8988T (cell line): ENCODE results near the gene TJP2.

Source experiments
- DNase-seq: peaks from one replicate; pipeline ENCODE4 v3.0.0; 2011

Gene TJP2

DNA sequence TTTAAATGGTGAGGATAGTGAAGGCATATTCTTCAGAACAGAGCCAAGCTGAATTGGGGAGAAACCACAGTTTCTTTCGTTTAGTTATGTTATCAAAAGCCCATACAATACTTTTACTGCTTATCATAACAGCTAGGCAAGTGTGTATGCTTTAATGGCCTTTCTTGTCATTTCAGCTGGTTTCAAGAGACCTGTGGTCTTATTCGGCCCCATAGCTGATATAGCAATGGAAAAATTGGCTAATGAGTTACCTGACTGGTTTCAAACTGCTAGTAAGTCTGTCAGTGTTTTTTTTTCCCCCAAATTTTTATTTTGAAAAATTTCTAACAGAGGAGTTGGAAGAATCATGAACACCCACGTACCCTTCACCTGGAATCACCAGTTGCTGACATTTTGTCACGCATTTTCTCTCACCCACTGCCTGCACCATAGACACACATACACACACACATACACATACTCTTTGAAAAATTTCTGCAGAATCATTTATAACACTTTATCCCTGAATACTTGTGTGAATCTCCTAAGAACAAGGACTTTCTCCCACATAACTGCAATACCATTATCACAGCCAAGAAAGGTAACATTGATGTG, 63.7 kb downstream of the TJP2 start:
- no peak for DNase-seq

GRCh38 chr9:69243116-69243515, 69.0 kb downstream of the TJP2 start:
- DNase-seq = no peak

DNA sequence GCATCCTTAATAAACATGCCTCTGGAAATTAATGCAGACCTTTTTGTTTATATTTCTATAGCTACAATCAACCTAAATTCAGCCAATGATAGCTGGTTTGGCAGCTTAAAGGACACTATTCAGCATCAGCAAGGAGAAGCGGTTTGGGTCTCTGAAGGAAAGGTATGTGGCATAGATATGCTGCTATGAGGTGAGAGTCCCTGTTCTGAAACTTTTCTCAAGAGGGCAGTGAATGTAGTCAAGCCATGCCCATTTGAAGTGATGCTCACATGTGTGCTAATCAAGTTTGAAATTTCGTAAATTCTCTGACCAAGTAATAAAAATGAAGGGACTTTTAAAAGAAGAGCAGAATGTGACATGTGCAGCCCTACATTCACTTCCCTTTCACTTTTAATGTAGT, 72.6 kb downstream of the TJP2 start:
- no peak for DNase-seq

DNA sequence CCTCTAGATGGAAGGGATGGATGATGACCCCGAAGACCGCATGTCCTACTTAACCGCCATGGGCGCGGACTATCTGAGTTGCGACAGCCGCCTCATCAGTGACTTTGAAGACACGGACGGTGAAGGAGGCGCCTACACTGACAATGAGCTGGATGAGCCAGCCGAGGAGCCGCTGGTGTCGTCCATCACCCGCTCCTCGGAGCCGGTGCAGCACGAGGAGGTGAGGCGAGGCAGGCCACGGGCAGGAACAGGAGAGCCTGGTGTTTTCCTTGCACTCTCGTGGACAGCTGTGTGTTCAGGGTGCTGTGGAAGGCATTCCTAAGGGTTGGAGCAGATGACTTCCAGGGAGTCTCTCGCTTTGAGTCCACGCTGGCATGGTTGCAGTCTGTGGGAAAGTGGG, 73.9 kb downstream of the TJP2 start:
- no peak for DNase-seq

DNA sequence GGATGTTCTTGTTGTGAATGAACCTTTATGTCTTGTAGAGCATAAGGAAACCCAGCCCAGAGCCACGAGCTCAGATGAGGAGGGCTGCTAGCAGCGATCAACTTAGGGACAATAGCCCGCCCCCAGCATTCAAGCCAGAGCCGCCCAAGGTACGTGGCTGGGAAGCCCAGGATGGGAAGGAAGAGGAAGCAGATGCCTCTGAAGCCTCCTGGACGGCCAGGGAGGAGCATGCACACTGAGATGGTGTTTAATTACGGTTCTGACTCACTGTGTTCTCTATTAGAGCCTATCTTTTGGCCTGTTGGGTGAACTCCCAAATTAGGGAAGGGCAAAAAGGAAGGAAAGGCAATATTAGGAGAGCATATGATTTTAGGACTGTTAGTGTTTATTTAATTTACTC, 75.3 kb downstream of the TJP2 start:
- DNase-seq = no peak

DNA sequence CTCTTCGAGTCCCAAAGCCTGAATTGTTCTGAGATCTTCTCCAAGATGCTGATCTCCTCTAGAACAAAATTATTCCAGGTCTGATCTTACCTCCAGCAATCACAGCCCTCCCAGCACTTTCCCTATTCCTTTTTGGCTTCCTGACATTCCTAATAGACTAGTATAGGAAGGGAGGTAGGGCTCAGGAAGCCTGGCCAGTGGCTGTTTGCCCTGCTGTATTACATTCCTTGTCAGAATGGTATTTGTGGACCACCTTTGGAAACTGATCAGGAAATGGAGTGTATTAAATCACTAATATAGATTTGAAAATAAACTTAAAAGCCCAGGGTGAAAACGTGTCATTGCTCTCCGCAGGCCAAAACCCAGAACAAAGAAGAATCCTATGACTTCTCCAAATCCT, 76.6 kb downstream of the TJP2 start:
- no peak for DNase-seq

DNA sequence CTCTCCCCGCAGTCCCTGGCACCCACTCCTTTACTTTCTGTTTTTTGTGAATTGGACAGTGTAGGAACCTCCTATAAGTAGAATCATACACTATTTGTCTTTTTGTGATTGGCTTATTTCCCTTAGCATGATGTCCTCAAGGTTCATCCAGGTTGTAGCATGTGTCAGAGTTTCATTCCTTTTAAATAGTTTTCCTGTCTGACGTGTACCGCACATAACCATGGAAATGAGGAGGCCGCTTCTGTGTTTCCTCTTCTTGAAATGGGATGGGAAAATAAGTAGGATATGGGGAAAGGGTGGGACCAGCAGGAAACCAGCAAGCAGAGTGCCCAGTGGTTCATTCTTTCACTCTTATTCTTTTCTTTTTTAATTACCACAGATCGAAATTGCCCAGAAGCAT, 78.4 kb downstream of the TJP2 start:
- no peak for DNase-seq

- DNase-seq = no peak
Measured at GRCh38 chr9:69253057-69253456, 79.0 kb downstream of the TJP2 start.

DNA sequence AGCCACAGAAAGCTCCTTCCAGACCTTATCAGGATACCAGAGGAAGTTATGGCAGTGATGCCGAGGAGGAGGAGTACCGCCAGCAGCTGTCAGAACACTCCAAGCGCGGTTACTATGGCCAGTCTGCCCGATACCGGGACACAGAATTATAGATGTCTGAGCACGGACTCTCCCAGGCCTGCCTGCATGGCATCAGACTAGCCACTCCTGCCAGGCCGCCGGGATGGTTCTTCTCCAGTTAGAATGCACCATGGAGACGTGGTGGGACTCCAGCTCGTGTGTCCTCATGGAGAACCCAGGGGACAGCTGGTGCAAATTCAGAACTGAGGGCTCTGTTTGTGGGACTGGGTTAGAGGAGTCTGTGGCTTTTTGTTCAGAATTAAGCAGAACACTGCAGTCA, 80.1 kb downstream of the TJP2 start:
- DNase-seq = no peak

DNA sequence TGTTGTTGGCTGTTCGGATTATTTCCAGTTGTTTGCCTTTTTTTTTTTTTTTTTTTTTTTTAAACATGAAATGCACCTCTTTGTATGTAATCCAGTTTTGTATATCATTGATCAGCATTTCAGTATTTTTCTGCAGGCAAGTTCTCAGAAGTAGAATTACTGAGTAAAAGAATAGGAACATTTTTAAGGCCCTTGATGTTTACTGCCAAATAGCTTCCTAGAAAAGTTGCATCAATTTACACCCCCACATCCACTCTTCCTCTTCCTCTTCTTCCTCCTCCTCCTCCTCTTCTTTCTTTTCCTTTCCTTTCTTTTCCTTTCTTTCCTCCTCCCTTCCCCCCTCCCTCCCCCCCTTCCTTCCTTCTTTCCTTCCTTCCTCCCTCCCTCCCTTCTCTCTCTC, 81.5 kb downstream of the TJP2 start:
- DNase-seq = no peak

GRCh38 chr9:69258551-69258950, 84.5 kb downstream of the TJP2 start:
- DNase-seq = no peak

DNA sequence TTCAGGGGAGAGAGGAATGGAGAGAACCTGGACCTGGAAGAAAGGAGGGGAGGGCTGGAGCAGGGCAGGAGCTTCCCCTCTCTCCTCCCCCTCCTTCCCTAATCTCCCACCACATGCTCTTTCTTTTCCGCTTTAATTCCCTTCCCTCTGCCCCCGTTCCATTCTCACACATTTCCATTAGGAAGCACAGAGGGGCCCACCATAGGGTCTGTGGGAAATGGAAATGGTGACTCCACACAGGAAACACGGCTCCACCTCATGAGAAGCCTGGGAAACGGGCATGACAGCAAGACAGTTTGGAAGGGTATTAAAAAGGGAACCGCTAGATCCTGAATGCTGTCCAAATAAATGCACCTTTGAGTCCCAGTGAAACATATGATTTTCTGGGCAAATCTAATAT, 86.1 kb downstream of the TJP2 start:
- DNase-seq = no peak

- DNase-seq = no peak
Measured at GRCh38 chr9:69261636-69262035, 87.6 kb downstream of the TJP2 start.

DNA sequence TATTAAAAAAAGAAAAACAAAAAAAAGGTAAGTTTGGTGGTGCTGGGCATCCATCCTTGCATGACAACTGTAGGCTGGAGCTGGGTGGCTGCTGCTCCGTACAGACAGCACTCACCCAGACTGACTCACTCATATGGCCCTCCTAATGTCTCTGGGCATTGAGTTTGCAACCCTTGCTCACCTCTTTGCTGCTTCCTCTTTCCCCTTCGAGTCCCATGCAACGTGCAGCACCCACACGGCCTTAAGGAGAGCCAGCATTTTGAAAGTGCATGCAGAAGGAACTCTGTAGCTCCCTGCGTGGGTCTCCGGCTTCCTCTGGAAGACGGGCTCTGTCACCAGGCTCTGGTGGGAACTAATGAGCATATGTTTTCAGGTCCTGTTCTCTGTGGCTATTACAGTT, 90.4 kb downstream of the TJP2 start:
- DNase-seq = no peak

DNA sequence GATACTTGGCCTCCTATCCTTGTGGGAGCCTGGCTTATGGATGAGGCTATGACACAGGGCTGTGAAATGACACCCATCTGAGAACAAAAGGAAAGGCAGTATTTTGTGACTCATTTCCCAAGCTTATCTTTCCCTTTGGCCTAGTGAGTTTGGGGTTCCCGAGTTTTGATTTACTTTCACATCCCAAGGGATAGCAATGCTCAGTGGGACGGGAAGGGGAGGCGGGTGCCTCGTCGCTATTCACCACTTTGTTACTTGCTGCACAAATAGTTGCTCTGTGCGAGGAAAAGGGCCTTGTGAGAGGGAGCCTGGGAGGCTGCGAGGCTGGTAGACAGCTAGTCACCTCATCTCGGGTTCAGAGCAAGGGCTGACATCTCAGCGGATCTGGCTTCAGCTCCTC, 91.8 kb downstream of the TJP2 start:
- no peak for DNase-seq

DNA sequence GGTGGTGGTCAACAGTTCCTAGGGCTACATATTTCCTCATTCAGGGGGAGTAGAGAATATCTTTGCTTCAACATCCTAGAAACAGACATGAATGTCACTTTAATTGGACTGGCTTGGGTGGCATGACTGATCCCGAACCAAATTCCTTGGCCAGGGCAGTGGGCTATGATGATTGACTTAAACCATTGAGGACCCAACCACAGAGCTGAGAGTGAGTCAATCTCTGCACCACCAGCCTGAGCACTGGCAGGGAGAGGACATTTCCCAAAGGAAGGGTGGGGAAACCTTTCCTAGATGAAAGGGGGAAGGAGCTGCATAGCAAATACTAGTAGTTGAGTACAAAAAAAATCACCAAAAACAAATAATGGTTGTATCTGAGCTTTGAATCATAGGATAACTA, 98.1 kb downstream of the TJP2 start:
- no peak for DNase-seq

- no peak for DNase-seq
Measured at GRCh38 chr9:69273161-69273560, 99.1 kb downstream of the TJP2 start.

- DNase-seq = no peak
Measured at GRCh38 chr9:69276775-69277174, 102.7 kb downstream of the TJP2 start.

- no peak for DNase-seq
Measured at GRCh38 chr9:69279084-69279731, 105.1 kb downstream of the TJP2 start.

GRCh38 chr9:69279733-69280132, 105.7 kb downstream of the TJP2 start:
- DNase-seq = no peak

- no peak for DNase-seq
Measured at GRCh38 chr9:69283003-69283402, 108.9 kb downstream of the TJP2 start.

DNA sequence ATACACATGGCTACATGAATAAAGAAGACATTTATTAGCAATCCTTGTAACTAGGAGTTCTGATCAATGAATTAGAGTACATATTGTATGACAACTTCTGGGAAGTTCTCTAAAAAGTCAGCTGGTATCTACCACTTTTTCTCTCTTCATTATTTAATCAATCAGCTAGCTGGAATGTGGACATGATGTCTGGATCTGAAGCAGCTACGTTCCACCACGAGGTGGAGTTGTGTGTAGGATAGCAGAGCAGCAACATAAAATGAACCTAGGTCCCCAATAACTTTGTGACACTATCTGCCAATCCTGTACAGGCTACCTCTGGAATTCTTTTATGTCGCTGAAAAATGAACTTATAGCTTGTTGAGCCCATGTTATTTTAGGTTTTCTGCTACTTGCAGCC, 118.0 kb downstream of the TJP2 start:
- no peak for DNase-seq

- DNase-seq = no peak
Measured at GRCh38 chr9:69293156-69293555, 119.1 kb downstream of the TJP2 start.

DNA sequence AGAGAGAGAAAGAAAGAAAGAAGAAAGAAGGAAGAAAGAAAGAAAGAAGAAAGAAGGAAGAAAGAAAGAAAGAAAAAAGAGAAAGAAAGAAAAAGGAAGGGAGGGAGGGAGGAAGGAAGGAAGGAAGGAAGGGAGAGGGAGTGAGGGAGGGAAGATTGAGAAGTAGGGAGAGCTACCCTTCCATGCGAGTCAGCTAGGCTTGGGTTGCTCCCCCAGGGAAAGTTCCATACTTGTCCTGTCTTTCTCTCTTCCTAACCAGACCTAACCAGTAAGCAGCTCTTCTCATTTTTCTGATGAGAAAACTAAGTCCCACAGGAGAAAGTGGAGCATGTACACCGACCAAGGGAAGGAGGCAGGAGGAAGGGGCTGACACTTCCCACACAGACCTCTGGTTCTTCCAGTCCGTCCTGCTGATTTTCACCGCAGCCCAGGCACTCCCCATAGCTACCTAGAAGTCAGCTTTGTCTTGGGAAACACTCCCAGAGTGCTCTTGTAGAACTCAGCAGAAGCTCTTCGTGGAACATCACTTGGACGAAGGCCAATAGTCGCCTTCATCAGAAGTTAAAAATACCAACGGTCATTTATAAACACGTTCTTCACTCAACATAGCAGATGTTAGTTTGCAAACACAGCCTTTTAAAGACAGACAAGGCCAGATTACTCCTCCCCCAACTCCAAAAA, 121.9 kb downstream of the TJP2 start:
- no peak for DNase-seq
